ENCODE measurements around the gene TEX47.

Gene TEX47

DNA sequence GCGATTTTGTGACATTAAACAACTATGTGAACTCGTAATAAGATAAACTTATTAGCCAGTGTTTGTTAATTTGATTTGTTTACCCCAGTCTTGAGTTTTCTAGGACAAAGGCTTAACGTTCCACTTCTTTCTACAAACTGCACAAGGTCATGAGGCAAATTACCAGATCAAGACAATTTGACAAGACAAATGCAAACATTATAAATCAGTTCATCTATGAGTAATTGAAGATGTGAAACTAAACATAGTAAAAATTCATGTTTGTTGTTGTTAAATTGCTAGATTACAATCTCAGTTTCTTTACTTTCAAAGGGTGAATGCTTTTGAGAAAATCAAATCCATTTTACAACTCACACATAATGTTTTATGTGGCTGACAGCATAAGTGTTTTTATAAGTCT is 49.4 kb downstream of the TEX47 start:
- H3K4me1 ChIP-seq (ENCODE audit: control insufficient read depth, insufficient read depth, low read length, unreplicated experiment) = no peaks in the 10 kb centered on the region

More for the DNA sequence above, 49.4 kb downstream of the TEX47 start:
- Histone ChIP-seq H3K36me3 (ENCODE audit: insufficient read depth, low read length) (no peaks in the 10 kb centered on the region), H3K79me2 (ENCODE audit: control insufficient read depth, insufficient read depth, low read length, unreplicated experiment) (no peaks in the 10 kb centered on the region), H3K27me3 (ENCODE audit: insufficient read depth, low read length) (no peaks in the 10 kb centered on the region), H3K4me3 (ENCODE audit: low read depth, low read length) (no peak overlapping the region), H2AFZ (ENCODE audit: low read length, unreplicated experiment) (no peak overlapping the region), H3K27ac (ENCODE audit: low read depth, low read length) (no peak overlapping the region)
